HepG2 (cell line): Measurements from ENCODE around the gene SMARCD1. TPM values are rescaled to one million over a fixed set of nuclear protein-coding genes. Genes with fewer than 3 reads are reported as not detected.

Experiments
- FOSL2 ChIP-seq: sonication (generic); formaldehyde crosslinking; IDR thresholded peaks from 2 replicates; pipeline ENCODE4 v1.4.0; 2020; ENCODE audit warnings: missing genetic modification reagents
- HES4 ChIP-seq: sonication (generic); formaldehyde crosslinking; IDR thresholded peaks from 2 replicates; pipeline ENCODE4 v1.9.0; 2021; ENCODE audit warnings: mild to moderate bottlenecking, missing genetic modification reagents, borderline replicate concordance
- HIC2 ChIP-seq: sonication (generic); formaldehyde crosslinking; IDR thresholded peaks from 2 replicates; pipeline ENCODE4 v1.9.0; 2022; ENCODE audit warnings: low read depth, missing genetic modification reagents
- IKZF5 ChIP-seq: IDR thresholded peaks from 2 replicates; pipeline ENCODE4 v1.6.1; 2018; ENCODE audit warnings: missing genetic modification reagents, mild to moderate bottlenecking, missing compliant biosample characterization
- ZBTB2 ChIP-seq: sonication (generic); formaldehyde crosslinking; IDR thresholded peaks from 2 replicates; pipeline ENCODE4 v1.8.0; 2022; ENCODE audit warnings: low read depth, missing genetic modification reagents
- ZNF12 ChIP-seq: sonication (generic); formaldehyde crosslinking; IDR thresholded peaks from 2 replicates; pipeline ENCODE4 v1.5.0; 2020; ENCODE audit warnings: missing genetic modification reagents
- ZNF264 ChIP-seq: sonication (generic); formaldehyde crosslinking; IDR thresholded peaks from 2 replicates; pipeline ENCODE4 v1.4.0; 2020; ENCODE audit warnings: missing genetic modification reagents
- ZNF382 ChIP-seq: sonication (generic); formaldehyde crosslinking; IDR thresholded peaks from 2 replicates; pipeline ENCODE4 v1.5.0; 2020; ENCODE audit warnings: missing genetic modification reagents, mild to moderate bottlenecking, borderline replicate concordance
- ZNF558 ChIP-seq: sonication (generic); formaldehyde crosslinking; IDR thresholded peaks from 2 replicates; pipeline ENCODE4 v1.9.0; 2022; ENCODE audit warnings: mild to moderate bottlenecking, missing genetic modification reagents, borderline replicate concordance
- ZNF687 ChIP-seq: sonication (generic); formaldehyde crosslinking; IDR thresholded peaks from 2 replicates; pipeline ENCODE4 v1.5.1; 2020; ENCODE audit warnings: mild to moderate bottlenecking, missing genetic modification reagents, moderate library complexity
- polyA plus RNA-seq, 8 experiments: library from polyadenylated mRNA; depleted of rRNA in 3 of 8; stranded (reverse) in 7 of 8; unstranded in 1 of 8; fragments of >200 nt; fragmentation: Illumina TruSeq in 4 of 8; extraction: Trizol in 4 of 8; gene quantifications; 2 replicates each; pipeline versions ENCODE4 v1.2.1 to v1.2.3, GENCODE V29; 2011 to 2016; ENCODE audit warnings: low read depth in 4 of 8, missing spikeins in 1 of 8, mixed read lengths in 1 of 8; ENCODE audit not compliant: insufficient read depth in 1 of 8
- total RNA-seq, 5 experiments: library from RNA; depleted of rRNA; stranded (reverse); fragments of >200 nt; fragmentation: Illumina TruSeq; extraction: Trizol; gene quantifications; 2 replicates each; pipeline ENCODE4 v1.2.3, GENCODE V29; 2016; ENCODE audit warnings: low read depth in 1 of 5

SMARCD1 gene
- total and polyA plus RNA-seq, 2 of the 13 experiments (the other 11 are each of a cell fraction or from before 2014, with no cell fraction given) = 51.7 to 54.6 TPM

- TF ChIP-seq HIC2 (no peak), ZNF687 (CRISPR knock-in tag) (peak; percentile 76), HES4 (CRISPR knock-in tag) (no peak), ZNF558 (no peak), ZNF264 (CRISPR knock-in tag) (no peak), ZNF382 (no peak), FOSL2 (CRISPR knock-in tag) (no peak; the same call in 1 of the 2 replicates), IKZF5 (peak; percentile 83), ZBTB2 (peak; percentile 93), ZNF12 (no peak)
Observed at GRCh38 chr12:50084775-50085614, at the start of gene SMARCD1 (continued).
